ENCODE results near the gene C4BPA.

DNA sequence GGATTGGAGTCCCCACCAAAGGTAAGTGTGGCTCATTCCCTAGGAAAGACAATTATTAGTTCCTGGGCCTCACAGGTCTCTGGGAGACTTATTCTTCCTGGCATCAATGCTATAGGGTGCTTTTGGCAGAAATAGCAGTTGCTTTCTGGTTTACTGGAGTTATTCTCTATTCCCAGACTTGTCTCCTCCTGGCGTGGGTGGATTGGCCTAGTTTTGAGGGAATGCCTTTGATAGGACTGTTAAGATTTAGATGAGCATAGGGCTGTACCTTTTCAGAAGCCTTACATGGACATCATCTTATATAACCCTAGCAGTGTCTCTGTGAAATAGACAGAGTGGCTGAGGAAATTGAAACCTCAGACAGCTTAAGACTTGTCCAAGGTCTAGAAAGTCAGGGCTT is 42.0 kb upstream of the C4BPA start:
- no peak for TF ChIP-seq POLR2A (IDR thresholded peaks at IDR 0.05; ENCODE audit: low read depth, low read length)
- TF ChIP-seq, protein P1, sequence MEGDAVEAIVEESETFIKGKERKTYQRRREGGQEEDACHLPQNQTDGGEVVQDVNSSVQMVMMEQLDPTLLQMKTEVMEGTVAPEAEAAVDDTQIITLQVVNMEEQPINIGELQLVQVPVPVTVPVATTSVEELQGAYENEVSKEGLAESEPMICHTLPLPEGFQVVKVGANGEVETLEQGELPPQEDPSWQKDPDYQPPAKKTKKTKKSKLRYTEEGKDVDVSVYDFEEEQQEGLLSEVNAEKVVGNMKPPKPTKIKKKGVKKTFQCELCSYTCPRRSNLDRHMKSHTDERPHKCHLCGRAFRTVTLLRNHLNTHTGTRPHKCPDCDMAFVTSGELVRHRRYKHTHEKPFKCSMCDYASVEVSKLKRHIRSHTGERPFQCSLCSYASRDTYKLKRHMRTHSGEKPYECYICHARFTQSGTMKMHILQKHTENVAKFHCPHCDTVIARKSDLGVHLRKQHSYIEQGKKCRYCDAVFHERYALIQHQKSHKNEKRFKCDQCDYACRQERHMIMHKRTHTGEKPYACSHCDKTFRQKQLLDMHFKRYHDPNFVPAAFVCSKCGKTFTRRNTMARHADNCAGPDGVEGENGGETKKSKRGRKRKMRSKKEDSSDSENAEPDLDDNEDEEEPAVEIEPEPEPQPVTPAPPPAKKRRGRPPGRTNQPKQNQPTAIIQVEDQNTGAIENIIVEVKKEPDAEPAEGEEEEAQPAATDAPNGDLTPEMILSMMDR (conservative IDR thresholded peaks at IDR 0.05; ENCODE audit: low read depth, low read length): no peak
- TF ChIP-seq, protein P2, sequence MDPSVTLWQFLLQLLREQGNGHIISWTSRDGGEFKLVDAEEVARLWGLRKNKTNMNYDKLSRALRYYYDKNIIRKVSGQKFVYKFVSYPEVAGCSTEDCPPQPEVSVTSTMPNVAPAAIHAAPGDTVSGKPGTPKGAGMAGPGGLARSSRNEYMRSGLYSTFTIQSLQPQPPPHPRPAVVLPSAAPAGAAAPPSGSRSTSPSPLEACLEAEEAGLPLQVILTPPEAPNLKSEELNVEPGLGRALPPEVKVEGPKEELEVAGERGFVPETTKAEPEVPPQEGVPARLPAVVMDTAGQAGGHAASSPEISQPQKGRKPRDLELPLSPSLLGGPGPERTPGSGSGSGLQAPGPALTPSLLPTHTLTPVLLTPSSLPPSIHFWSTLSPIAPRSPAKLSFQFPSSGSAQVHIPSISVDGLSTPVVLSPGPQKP (IDR thresholded peaks at IDR 0.05; ENCODE audit: borderline replicate concordance, low read depth, low read length): no peak
- no peak for TF ChIP-seq MAFK (IDR thresholded peaks at IDR 0.05; ENCODE audit: low read depth, low read length)
- TF ChIP-seq RCOR1 (IDR thresholded peaks at IDR 0.05; ENCODE audit: insufficient replicate concordance, low read length): no peak
- TF ChIP-seq CHD1 (IDR thresholded peaks at IDR 0.05; ENCODE audit: low read depth, low read length): no peak
- TF ChIP-seq SMC3 (IDR thresholded peaks at IDR 0.05; ENCODE audit: low read depth, low read length): no peak
- no peak for TF ChIP-seq MXI1 (IDR thresholded peaks at IDR 0.05; ENCODE audit: borderline replicate concordance, low read depth, low read length)
- no peak for TF ChIP-seq MAZ (IDR thresholded peaks at IDR 0.05; ENCODE audit: borderline replicate concordance, low read depth, low read length)

Measured in IMR-90 (cell line).